Erythroblast (primary cell): ENCODE measurements around the gene FRYL.

Source experiments
- GATA1 ChIP-seq: IDR thresholded peaks from 2 replicates; pipeline ENCODE4 v1.6.1; 2011; ENCODE audit warnings: low read depth, mild to moderate bottlenecking, control low read depth, low read length, moderate library complexity
- POLR2A ChIP-seq: IDR thresholded peaks from 2 replicates; pipeline ENCODE4 v1.6.1; 2011; ENCODE audit warnings: mild to moderate bottlenecking, low read length

DNA sequence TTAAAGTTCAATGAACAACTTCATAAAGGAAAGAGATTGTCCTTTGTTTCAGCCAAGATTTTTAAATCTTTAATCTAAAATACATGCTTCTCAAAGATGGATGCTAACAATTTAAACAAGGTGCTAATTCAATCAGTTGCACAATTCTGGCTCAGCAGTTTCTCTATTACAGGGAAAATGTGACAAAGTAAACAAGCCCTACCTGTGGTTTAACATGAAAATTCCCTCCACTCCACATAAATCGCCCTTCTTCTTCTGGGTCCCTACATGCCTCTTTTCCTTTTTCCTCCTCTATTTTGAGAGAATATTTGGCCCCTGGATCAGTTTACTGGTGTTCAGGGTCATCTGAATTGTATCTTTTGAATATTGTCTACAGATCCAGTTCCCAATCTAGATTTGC, 80.6 kb downstream of the FRYL start:
- no peak for TF ChIP-seq POLR2A
- TF ChIP-seq GATA1: no peak
